ENCODE results near the gene MAP3K20. TPM values are rescaled to one million over a fixed set of nuclear protein-coding genes. Genes with fewer than 3 reads are reported as not detected.

The MAP3K20 gene
- total RNA-seq, 1 experiment from 2014 or later: 44.5 TPM

DNA sequence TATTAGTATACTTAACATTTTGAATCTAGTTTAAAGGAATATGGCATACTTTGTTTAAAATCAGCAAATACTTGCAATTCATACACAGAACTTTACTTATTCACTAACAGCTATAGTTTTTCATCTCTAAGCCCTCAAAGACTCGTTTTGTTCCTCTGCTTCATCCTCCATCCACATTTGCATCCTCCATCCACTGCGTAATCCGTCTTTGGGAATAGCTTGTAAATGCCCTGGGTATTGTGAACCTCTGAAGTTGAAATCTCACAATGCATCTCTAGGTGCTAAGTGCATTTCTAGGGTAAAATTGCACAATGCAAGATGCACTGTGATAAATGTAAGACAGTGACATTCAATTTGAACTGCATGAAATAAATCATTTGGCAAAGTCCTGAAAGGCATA, 163.2 kb downstream of the MAP3K20 start:
- peaks cover 14% of the 10 kb centered on the region for H3K36me3 Mint-ChIP-seq (ENCODE audit: insufficient read depth, unreplicated experiment)
- no peak overlapping the region for H3K4me3 Mint-ChIP-seq (ENCODE audit: unreplicated experiment)
- Histone ChIP-seq H3K27me3 (replicated peaks; ENCODE audit: control insufficient read depth, insufficient read depth, low read length) (no peaks in the 10 kb centered on the region), H3K4me3 (ENCODE audit: low read depth, low read length) (no peak overlapping the region), H3K9me3 (no peaks in the 10 kb centered on the region), H3K36me3 (ENCODE audit: control insufficient read depth, insufficient read depth, low read length) (no peaks in the 10 kb centered on the region; the same call in 1 of the 2 replicates), H3K4me1 (no peaks in the 10 kb centered on the region)
- intact Hi-C loops (cut with micrococcal nuclease; ENCODE audit: unreplicated experiment): no loop called here
- TF ChIP-seq, protein P1, sequence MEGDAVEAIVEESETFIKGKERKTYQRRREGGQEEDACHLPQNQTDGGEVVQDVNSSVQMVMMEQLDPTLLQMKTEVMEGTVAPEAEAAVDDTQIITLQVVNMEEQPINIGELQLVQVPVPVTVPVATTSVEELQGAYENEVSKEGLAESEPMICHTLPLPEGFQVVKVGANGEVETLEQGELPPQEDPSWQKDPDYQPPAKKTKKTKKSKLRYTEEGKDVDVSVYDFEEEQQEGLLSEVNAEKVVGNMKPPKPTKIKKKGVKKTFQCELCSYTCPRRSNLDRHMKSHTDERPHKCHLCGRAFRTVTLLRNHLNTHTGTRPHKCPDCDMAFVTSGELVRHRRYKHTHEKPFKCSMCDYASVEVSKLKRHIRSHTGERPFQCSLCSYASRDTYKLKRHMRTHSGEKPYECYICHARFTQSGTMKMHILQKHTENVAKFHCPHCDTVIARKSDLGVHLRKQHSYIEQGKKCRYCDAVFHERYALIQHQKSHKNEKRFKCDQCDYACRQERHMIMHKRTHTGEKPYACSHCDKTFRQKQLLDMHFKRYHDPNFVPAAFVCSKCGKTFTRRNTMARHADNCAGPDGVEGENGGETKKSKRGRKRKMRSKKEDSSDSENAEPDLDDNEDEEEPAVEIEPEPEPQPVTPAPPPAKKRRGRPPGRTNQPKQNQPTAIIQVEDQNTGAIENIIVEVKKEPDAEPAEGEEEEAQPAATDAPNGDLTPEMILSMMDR (IDR thresholded peaks at IDR 0.05; ENCODE audit: insufficient read depth in 1 of 2, low read depth in 1 of 2, low read length in 1 of 2, severe bottlenecking in 1 of 2, unreplicated experiment in 1 of 2): no peak
- ChIA-PET CTCF (no interaction called here), POLR2A (no interaction called here)
- H3K9me3 Mint-ChIP-seq (ENCODE audit: unreplicated experiment): no peaks in the 10 kb centered on the region
- no peaks in the 10 kb centered on the region for H3K4me1 Mint-ChIP-seq (ENCODE audit: low read depth, unreplicated experiment)
- BruUV-seq (replicated peaks): no TSS peak
- no peak overlapping the region for H3K27ac Mint-ChIP-seq (ENCODE audit: unreplicated experiment)
- no peaks in the 10 kb centered on the region for H3K27me3 Mint-ChIP-seq (ENCODE audit: insufficient read depth, unreplicated experiment)
- no peak for DNase-seq

DNA sequence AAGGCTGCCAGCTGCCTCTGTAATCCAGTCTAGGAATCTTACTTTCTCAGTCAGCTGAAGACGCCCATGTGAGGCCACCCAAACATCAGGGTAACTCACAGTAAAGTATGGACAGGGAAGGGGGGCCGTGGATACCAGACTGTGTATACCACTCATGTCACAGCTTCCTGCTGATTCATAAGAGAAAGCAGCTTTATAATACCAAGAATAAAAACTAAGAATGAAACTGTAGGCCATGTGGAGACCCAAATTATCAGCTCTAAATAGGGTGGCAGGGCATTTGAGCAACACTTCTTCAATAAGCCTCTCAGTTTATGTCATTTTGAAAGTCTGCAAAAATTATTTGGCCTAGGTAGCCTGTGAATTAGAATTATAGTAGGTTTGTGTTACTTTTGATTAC, 164.0 kb downstream of the MAP3K20 start:
- BruUV-seq (replicated peaks): no TSS peak
- no peaks in the 10 kb centered on the region for H3K9me3 Mint-ChIP-seq (ENCODE audit: unreplicated experiment)
- intact Hi-C loops (cut with micrococcal nuclease; ENCODE audit: unreplicated experiment): no loop called here

DNA sequence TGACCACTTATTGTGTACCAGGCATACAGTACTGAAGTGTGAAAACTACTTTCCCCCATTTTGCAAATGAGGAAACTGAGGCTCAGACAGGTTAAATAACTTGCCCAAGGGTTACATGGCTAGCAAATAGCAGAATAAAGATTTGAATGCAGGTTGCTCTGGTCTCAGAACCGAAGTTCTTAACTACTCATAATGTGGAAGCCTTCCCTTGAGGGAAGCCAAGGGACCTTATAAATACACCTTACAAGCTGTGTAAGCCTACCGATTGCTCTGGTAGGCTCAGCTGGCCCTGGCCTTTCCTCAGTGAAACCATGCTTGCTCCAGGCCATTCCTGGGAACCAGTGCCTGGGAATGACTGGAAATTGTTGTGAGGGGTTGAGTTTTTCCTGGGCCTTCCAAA, 164.4 kb downstream of the MAP3K20 start:
- Mint-ChIP-seq H3K4me3 (ENCODE audit: unreplicated experiment) (no peak overlapping the region), H3K4me1 (ENCODE audit: low read depth, unreplicated experiment) (no peaks in the 10 kb centered on the region), H3K36me3 (ENCODE audit: insufficient read depth, unreplicated experiment) (peaks cover 7% of the 10 kb centered on the region), H3K9me3 (ENCODE audit: unreplicated experiment) (no peaks in the 10 kb centered on the region), H3K27ac (ENCODE audit: unreplicated experiment) (no peak overlapping the region), H3K27me3 (ENCODE audit: insufficient read depth, unreplicated experiment) (no peaks in the 10 kb centered on the region)
- Histone ChIP-seq H3K9me3 (no peaks in the 10 kb centered on the region), H3K27me3 (replicated peaks; ENCODE audit: control insufficient read depth, insufficient read depth, low read length) (no peaks in the 10 kb centered on the region), H3K4me3 (ENCODE audit: low read depth, low read length) (no peak overlapping the region), H3K4me1 (no peaks in the 10 kb centered on the region), H3K36me3 (ENCODE audit: control insufficient read depth, insufficient read depth, low read length) (no peaks in the 10 kb centered on the region; the same call in 1 of the 2 replicates)
- CTCF ChIA-PET: no interaction called here
- DNase-seq: no peak
- no TSS peak for BruUV-seq (replicated peaks)
- intact Hi-C loops (cut with micrococcal nuclease; ENCODE audit: unreplicated experiment): no loop called here
- POLR2A ChIA-PET: no interaction called here
- TF ChIP-seq, protein P1 (IDR thresholded peaks at IDR 0.05; ENCODE audit: insufficient read depth in 1 of 2, low read depth in 1 of 2, low read length in 1 of 2, severe bottlenecking in 1 of 2, unreplicated experiment in 1 of 2): no peak

More for the DNA sequence above, 164.0 kb downstream of the MAP3K20 start:
- Mint-ChIP-seq H3K4me3 (ENCODE audit: unreplicated experiment) (no peak overlapping the region), H3K36me3 (ENCODE audit: insufficient read depth, unreplicated experiment) (peaks cover 8% of the 10 kb centered on the region), H3K27ac (ENCODE audit: unreplicated experiment) (no peak overlapping the region), H3K27me3 (ENCODE audit: insufficient read depth, unreplicated experiment) (no peaks in the 10 kb centered on the region), H3K4me1 (ENCODE audit: low read depth, unreplicated experiment) (no peaks in the 10 kb centered on the region)
- POLR2A ChIA-PET: no interaction called here
- CTCF ChIA-PET: no interaction called here
- Histone ChIP-seq H3K4me1 (no peaks in the 10 kb centered on the region), H3K9me3 (no peaks in the 10 kb centered on the region), H3K27me3 (replicated peaks; ENCODE audit: control insufficient read depth, insufficient read depth, low read length) (no peaks in the 10 kb centered on the region), H3K4me3 (ENCODE audit: low read depth, low read length) (no peak overlapping the region), H3K36me3 (ENCODE audit: control insufficient read depth, insufficient read depth, low read length) (no peaks in the 10 kb centered on the region; the same call in 1 of the 2 replicates)
- no peak for DNase-seq
- TF ChIP-seq, protein P1 (IDR thresholded peaks at IDR 0.05; ENCODE audit: insufficient read depth in 1 of 2, low read depth in 1 of 2, low read length in 1 of 2, severe bottlenecking in 1 of 2, unreplicated experiment in 1 of 2): no peak
